HG02642 (cell line): ENCODE results near the gene GPR146.

Source experiments
- ATAC-seq: cut with Tn5 transposase; IDR thresholded peaks from one replicate; pipeline ENCODE4 v1.9.1; 2021; ENCODE audit warnings: mild to moderate bottlenecking; ENCODE audit not compliant: unreplicated experiment, poor library complexity

The GPR146 gene

DNA sequence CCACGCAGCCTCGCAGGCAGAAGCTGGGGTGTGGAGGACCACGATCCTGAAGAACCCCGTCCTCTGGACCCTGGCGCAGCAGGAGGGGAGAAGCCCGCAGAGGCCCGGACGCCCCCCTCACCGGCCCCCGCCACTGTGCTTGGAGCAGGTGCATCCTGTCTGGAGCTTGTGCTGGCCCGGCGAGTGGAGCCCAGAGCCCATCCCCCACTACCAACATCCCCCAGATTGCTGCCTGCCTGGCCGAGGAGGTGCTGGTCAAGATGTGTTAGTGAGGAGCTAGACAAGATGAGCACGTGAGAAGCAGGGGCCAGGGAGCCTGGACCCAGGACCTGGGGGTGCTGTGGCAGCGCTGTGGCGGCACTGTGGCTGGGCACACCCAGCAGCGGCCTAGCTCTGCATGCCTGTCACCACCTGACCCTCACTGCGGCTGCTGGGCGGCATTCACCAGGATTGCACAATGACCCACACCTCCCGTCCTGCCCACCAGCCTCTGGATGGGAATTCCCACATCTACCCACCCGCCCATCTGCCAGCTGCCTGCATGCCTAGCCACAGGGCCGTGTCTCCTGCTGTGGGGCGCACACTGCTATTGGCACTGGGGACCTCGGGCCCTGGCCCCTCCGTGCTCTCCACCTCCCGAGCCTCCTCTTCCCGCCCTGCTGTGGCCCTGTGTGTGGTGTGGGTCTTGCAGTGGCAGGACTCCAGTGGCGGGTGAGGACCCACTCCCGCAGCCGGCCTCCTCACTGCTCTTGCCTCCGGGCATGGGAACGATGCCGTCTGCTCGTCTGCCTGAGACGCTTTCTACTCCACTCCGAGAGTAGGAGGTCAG, 11.8 kb downstream of the GPR146 start:
- no peak for ATAC-seq

GRCh38 chr7:1056785-1057410, 12.6 kb downstream of the GPR146 start:
- ATAC-seq = no peak

DNA sequence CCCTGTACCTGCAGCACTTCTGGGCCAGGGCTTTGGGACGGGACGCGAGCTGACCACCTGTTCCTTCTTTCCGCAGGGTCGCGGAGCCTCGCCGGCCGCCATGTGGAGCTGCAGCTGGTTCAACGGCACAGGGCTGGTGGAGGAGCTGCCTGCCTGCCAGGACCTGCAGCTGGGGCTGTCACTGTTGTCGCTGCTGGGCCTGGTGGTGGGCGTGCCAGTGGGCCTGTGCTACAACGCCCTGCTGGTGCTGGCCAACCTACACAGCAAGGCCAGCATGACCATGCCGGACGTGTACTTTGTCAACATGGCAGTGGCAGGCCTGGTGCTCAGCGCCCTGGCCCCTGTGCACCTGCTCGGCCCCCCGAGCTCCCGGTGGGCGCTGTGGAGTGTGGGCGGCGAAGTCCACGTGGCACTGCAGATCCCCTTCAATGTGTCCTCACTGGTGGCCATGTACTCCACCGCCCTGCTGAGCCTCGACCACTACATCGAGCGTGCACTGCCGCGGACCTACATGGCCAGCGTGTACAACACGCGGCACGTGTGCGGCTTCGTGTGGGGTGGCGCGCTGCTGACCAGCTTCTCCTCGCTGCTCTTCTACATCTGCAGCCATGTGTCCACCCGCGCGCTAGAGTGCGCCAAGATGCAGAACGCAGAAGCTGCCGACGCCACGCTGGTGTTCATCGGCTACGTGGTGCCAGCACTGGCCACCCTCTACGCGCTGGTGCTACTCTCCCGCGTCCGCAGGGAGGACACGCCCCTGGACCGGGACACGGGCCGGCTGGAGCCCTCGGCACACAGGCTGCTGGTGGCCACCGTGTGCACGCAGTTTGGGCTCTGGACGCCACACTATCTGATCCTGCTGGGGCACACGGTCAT, 13.3 kb downstream of the GPR146 start:
- no peak for ATAC-seq

- no peak for ATAC-seq
Observed at GRCh38 chr7:1058311-1058710, 14.0 kb downstream of the GPR146 start.

DNA sequence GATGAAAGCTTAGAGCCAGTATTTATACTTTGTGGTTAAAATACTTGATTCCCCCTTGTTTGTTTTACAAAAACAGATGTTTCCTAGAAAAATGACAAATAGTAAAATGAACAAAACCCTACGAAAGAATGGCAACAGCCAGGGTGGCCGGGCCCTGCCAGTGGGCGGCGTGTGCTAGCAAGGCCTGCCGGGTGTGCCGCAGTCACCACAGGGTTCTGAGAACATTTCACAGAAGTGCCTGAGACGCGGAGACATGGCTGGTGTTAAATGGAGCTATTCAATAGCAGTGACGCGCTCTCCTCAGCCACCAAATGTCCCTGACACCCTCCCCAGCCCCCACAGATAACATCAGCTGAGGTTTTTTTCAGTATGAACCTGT, 14.5 kb downstream of the GPR146 start:
- ATAC-seq = no peak

GRCh38 chr7:1059200-1060091, 15.1 kb downstream of the GPR146 start:
- ATAC-seq = no peak

- ATAC-seq = no peak
Observed at GRCh38 chr7:1060315-1061072, 16.1 kb downstream of the GPR146 start.

GRCh38 chr7:1061180-1061579, 16.8 kb downstream of the GPR146 start:
- ATAC-seq = no peak

- peak; percentile 62 for ATAC-seq
Observed at GRCh38 chr7:1062296-1063294, 18.2 kb downstream of the GPR146 start.

DNA sequence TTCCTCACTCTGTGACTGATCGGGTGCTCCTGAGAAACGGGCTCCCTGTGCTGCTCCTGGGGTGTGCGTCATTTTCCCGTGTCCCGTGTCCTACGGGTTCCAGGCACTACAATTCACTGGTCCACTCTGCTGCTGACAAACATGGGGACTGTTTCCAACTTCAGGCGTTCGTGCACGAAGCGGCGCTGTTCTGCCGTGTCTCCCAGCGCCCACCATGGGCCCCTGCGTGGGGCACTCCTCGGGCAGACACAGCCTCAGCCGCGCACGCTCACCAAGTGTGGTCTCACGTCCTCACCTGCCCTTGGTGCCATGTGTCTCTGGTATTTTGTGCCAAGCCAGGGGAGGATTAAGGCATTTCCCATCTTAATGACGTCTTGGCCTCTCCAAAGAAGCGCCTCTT, 19.0 kb downstream of the GPR146 start:
- ATAC-seq = no peak

GRCh38 chr7:1064581-1064980, 20.2 kb downstream of the GPR146 start:
- ATAC-seq = no peak

DNA sequence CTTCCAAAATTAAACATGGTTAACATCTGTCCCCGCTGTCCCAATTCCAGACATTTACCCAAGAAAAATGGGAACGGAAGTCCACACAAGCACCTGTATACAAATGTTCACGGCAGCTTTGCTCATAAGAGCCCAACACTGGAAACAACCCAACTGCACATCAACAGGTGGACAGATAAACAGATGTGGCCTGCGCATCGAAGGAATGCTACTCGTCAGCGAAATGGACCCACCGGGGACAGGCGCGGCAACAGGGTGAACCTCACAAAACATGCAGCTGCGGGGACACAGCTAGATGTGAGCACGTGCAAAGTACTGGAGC, 20.9 kb downstream of the GPR146 start:
- ATAC-seq = no peak

- ATAC-seq = peak; percentile 58
Observed at GRCh38 chr7:1065585-1066241, 21.4 kb downstream of the GPR146 start.

DNA sequence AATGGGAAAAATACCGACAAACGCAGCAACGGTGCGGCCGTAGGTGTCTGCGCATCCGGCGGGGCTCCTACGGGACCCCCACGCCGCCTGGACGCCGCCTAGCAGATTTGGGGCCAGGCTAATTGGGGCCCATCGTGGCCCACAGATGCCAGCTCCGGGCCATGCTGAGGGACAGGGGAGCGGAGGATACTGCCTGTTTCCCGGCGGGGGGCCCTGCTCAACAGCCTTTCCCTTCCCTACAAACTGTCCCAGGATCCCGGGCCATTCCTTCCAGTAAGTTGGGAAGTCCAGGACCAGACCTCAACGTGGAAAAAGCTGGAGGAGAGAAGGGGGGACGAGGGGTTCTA, 21.9 kb downstream of the GPR146 start:
- ATAC-seq = no peak

DNA sequence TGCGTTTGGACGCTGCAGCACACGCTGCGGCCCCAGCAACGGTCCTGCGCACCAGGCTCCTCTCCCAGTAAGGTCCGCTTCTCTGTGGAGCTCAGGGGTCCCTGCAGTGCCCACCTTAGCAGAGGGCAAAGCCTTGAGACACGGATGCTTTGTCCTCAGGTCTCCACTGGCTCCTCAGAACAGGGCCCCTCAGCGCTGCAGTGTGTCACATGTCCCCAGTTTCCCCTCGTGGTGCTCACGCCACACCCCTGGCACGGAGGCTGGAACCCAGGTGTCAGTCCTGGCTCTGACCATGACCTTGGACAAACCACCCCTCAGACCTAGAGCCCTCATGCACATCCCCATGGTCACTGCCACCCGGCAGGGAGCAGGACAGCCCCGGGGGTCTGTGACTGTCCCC, 23.7 kb downstream of the GPR146 start:
- no peak for ATAC-seq

GRCh38 chr7:1068619-1069018, 24.3 kb downstream of the GPR146 start:
- ATAC-seq = no peak

GRCh38 chr7:1070544-1071011, 26.2 kb downstream of the GPR146 start:
- no peak for ATAC-seq

- no peak for ATAC-seq
Observed at GRCh38 chr7:1071731-1072254, 27.4 kb downstream of the GPR146 start.
